Spleen (tissue), 11 donors: ENCODE results near the gene LRRC37A3. TPM values are rescaled to one million over a fixed set of nuclear protein-coding genes. Genes with fewer than 3 reads are reported as not detected.
A peak's percentile ranks its signal among the peaks of the same experiment; 100 is the strongest.
"Not testable (repeated sequence)": the region's sequence is repeated elsewhere in the genome, so short reads cannot be mapped to it uniquely, and the experiment has no call there.

ENCODE experiments used
- DNase-seq: peaks from one replicate; pipeline ENCODE4 v3.0.0-alpha.2; 2020
- H3K27ac ChIP-seq, 8 donors: fragments of 200-600 bp; sonication (generic) in 7 of 8; 1 replicate in 4 of 8; 2 replicates in 4 of 8; pipeline versions ENCODE4 v1.5.0 to v1.8.0; 2016 to 2021; ENCODE audit warnings: inconsistent platforms in 4 of 8, mild to moderate bottlenecking in 4 of 8, moderate library complexity in 1 of 8
- H3K27me3 ChIP-seq, 7 donors: fragments of 200-600 bp; sonication (generic) in 6 of 7; replicated peaks in 1 of 7; 1 replicate in 4 of 7; 2 replicates in 3 of 7; pipeline versions ENCODE4 v1.5.0 to v1.8.0; 2016 to 2021; ENCODE audit warnings: inconsistent platforms in 3 of 7, mild to moderate bottlenecking in 1 of 7
- H3K36me3 ChIP-seq, 6 donors: fragments of 200-600 bp; sonication (generic) in 5 of 6; 1 replicate in 4 of 6; 2 replicates in 2 of 6; pipeline versions ENCODE4 v1.5.0 to v1.8.0; 2016 to 2021; ENCODE audit warnings: inconsistent platforms in 2 of 6
- H3K4me1 ChIP-seq, 6 donors: fragments of 200-600 bp; sonication (generic) in 5 of 6; 1 replicate in 3 of 6; 2 replicates in 3 of 6; pipeline versions ENCODE4 v1.5.0 to v1.8.0; 2016 to 2021; ENCODE audit warnings: inconsistent platforms in 3 of 6
- H3K4me3 ChIP-seq, 8 donors: fragments of 200-600 bp; sonication (generic) in 7 of 8; 1 replicate in 4 of 8; 2 replicates in 4 of 8; pipeline versions ENCODE4 v1.5.0 to v1.8.0; 2016 to 2021; ENCODE audit warnings: inconsistent platforms in 4 of 8, mild to moderate bottlenecking in 4 of 8, moderate library complexity in 2 of 8
- H3K9me3 ChIP-seq, 8 donors: fragments of 200-600 bp; sonication (generic) in 7 of 8; 1 replicate in 4 of 8; 2 replicates in 4 of 8; pipeline versions ENCODE4 v1.5.0 to v1.8.0; 2016 to 2021; ENCODE audit warnings: inconsistent platforms in 4 of 8
- POLR2A ChIP-seq, 3 donors: fragments of 450-650 bp; IDR thresholded peaks; one replicate each; pipeline ENCODE4 v1.5.1; 2017; ENCODE audit warnings: antibody characterized with exemption in 3 of 3, mild to moderate bottlenecking in 1 of 3
- POLR2AphosphoS5 ChIP-seq, 3 donors: sonication (generic); formaldehyde crosslinking; IDR thresholded peaks; one replicate each; pipeline ENCODE4 v1.5.1; 2017; ENCODE audit warnings: antibody characterized with exemption in 3 of 3
- WGBS, 5 donors: extraction: QIAGEN DNeasy Blood & Tissue Kit in 3 of 5; methylation state at CpG; one replicate each; pipeline versions ENCODE4 v1.1.5 to v1.1.7; 2013 to 2018; 5-methylcytosine and 5-hydroxymethylcytosine counted together
- intact Hi-C: fragments of 100-400 bp; cut with DNase I; formaldehyde crosslinking; loops from one replicate; pipeline ENCODE4 v1.15.0; 2023; ENCODE audit warnings: low total_unique reads
- polyA plus RNA-seq, 3 donors: library from polyadenylated mRNA; stranded (reverse); fragments of 200-250 nt; gene quantifications; one replicate each; pipeline ENCODE4 v1.2.1, GENCODE V29; 2013
- total RNA-seq, 7 donors: library from RNA; depleted of rRNA in 3 of 7; stranded (reverse); fragments of >200 nt in 3 of 7; fragmentation: NEBNext Ultra II Directional in 4 of 7; extraction: Animal tissue kit (Norgen Biotek cat#: 25700) in 4 of 7; gene quantifications; one replicate each; pipeline versions ENCODE4 v1.1.0 to v1.2.1, GENCODE V29; 2016 to 2021
- TF ChIP-seq, protein P1 (sequence below), 11 experiments: fragments of 200-600 bp in 7 of 11; fragments of 450-650 bp in 4 of 11; sonication (generic) in 4 of 11; IDR thresholded peaks in 8 of 11; conservative IDR thresholded peaks in 3 of 11; 1 replicate in 7 of 11; 2 replicates in 4 of 11; pipeline versions ENCODE4 v1.4.0 to v1.8.0; 2016 to 2021; ENCODE audit warnings: antibody characterized with exemption in 11 of 11, inconsistent platforms in 4 of 11, mild to moderate bottlenecking in 1 of 11
- donor health status: healthy with polysubstance abuse.
- donor health status: DM: no; HTN: no; CAD: no; lungs with moderate emphysema.
- donor health status: DM: no; HTN: no; CAD: no.
- donor health status: Bipolar disorder and iron deficiency.
- donor health status: healthy.
- donor health status: DM: no; HTN: no; CAD: no.
- donor health status: DM: yes; HTN: yes; CAD: no.

LRRC37A3 gene
- total and polyA plus RNA-seq, 10 donors, result 1.8 to 44.8 (median 14.0) TPM

DNA sequence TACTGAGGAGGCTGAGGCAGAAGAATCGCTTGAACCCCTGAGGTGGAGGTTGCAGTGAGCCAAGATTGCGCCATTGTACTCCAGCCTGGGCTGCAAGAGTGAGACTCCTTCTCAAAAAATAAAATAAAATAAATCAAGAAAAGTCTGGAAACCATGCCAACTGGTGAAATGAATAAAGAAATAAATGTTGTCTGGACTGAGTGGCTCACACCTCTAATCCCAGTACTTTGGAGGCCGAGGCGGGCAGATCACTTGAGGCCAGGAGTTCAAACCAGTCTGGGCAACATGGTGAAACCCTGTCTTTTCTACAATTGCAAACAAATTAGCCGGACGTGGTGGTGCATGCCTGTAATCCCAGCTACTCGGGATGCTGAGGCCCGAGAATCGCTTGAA lies 744 bp upstream of the LRRC37A3 start:
- peaks cover 0 to 6% (median 0%) of the 10 kb centered on the region in 6 donors for H3K36me3 ChIP-seq
- intact Hi-C loops, result no loop called here

DNA sequence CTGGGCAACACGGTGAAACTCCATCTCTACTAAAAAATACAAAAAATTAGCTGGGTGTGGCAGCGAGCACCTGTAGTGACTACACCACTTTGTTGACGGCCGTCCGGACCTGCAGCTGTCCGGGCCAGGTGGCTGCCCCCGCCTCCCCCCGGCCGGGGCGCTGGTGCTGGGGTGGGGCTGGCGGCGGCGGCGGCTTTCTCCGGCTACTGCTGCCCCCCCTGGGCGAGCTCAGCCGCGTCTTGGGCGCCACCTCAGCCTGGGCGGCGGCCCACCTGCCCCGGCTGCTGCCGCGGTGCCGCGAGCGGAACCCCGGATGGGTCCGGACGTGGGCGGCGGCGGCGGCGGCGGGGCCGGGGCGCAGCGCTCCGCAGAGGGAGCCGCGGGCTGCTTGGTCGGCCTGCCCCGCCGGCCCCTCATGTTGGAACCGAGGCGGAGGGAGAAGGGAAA lies 413 bp downstream of the LRRC37A3 start:
- DNase-seq, result peak; percentile 93
- H3K4me1 ChIP-seq, result peaks cover 4 to 44% (median 25%) of the 10 kb centered on the region in 6 donors
- H3K36me3 ChIP-seq, H3K9me3 ChIP-seq, H3K27me3 ChIP-seq, intact Hi-C loops: not testable (repeated sequence)
- 0 to 2% (median 1%) methylated on average over 10 to 47 of the region's 47 CpGs for WGBS, 5 donors
- H3K4me3 ChIP-seq, result peak overlapping the region; percentile 27 to 79 (median 58)
- peak overlapping the region; percentile 80 to 99 (median 96) for H3K27ac ChIP-seq

More for the DNA sequence above, 744 bp upstream of the LRRC37A3 start:
- Histone ChIP-seq H3K4me3 (peak overlapping the region; percentile 27 to 79 (median 58)), H3K4me1 (peaks cover 4 to 45% (median 26%) of the 10 kb centered on the region in 6 donors), H3K27me3 (no peaks in the 10 kb centered on the region), H3K9me3 (no peaks in the 10 kb centered on the region), H3K27ac (peak overlapping the region; percentile 80 to 99 (median 96))
- DNase-seq, result peak; percentile 79
- TF ChIP-seq POLR2A (IDR thresholded peaks at IDR 0.05), result no peak
- no peak for TF ChIP-seq POLR2AphosphoS5 (IDR thresholded peaks at IDR 0.05)
- TF ChIP-seq, protein P1, sequence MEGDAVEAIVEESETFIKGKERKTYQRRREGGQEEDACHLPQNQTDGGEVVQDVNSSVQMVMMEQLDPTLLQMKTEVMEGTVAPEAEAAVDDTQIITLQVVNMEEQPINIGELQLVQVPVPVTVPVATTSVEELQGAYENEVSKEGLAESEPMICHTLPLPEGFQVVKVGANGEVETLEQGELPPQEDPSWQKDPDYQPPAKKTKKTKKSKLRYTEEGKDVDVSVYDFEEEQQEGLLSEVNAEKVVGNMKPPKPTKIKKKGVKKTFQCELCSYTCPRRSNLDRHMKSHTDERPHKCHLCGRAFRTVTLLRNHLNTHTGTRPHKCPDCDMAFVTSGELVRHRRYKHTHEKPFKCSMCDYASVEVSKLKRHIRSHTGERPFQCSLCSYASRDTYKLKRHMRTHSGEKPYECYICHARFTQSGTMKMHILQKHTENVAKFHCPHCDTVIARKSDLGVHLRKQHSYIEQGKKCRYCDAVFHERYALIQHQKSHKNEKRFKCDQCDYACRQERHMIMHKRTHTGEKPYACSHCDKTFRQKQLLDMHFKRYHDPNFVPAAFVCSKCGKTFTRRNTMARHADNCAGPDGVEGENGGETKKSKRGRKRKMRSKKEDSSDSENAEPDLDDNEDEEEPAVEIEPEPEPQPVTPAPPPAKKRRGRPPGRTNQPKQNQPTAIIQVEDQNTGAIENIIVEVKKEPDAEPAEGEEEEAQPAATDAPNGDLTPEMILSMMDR (IDR thresholded peaks at IDR 0.05 in 8 of 11, conservative IDR thresholded peaks at IDR 0.05 in 3 of 11), result no peak
- WGBS, 5 donors, result 77 to 90% (median 83%) methylated on average over 9 of the region's 9 CpGs

DNA sequence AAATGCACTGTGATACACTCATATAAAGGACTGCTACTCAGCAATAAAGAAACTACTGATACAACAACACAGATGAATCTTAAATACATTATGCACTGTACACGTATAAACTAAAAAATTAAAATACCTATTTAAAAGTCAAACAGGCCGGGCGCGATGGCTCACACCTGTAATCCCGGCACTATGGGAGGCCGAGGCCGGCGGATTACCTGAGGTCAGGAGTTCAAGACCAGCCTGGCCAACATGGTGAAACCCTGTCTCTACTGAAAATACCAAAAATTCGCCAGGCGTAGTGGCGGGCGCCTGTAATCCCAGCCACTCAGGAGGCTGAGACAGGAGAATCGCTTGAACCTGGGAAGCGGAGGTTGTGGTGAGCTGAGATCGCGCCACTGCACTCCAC lies 1.7 kb downstream of the LRRC37A3 start:
- H3K27ac ChIP-seq, H3K27me3 ChIP-seq, H3K9me3 ChIP-seq, DNase-seq, H3K36me3 ChIP-seq, intact Hi-C loops, H3K4me3 ChIP-seq: not testable (repeated sequence)
- peaks cover 4 to 31% (median 18%) of the 10 kb centered on the region in 6 donors for H3K4me1 ChIP-seq
- 93 to 97% (median 94%) methylated on average over 11 to 14 of the region's 16 CpGs for WGBS, 5 donors

DNA sequence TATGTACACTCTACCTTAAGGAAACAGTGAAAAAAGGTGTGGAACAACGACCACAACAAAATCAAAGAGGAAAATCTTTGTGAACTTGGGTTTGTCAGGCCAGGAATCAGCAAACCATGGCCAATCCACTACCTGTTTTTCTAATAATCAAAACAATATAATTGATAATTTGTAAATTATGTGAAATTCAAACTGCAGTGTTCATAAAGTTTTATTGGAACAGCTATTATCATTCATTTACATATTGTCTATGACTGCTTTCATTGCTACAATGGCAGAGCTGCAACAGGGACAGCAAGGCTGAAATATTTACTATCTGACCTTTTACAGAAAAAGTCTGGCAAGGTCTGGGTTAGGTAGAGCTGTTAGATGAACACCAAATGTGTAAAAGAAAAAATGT lies 4.0 kb downstream of the LRRC37A3 start:
- H3K4me3 ChIP-seq, H3K27ac ChIP-seq, intact Hi-C loops, H3K27me3 ChIP-seq, DNase-seq, H3K36me3 ChIP-seq, H3K9me3 ChIP-seq: not testable (repeated sequence)
- H3K4me1 ChIP-seq, result peaks cover 4 to 16% (median 10%) of the 10 kb centered on the region in 6 donors
- 71 to 91% (median 84%) methylated on average over 1 of the region's 1 CpG for WGBS, 5 donors

DNA sequence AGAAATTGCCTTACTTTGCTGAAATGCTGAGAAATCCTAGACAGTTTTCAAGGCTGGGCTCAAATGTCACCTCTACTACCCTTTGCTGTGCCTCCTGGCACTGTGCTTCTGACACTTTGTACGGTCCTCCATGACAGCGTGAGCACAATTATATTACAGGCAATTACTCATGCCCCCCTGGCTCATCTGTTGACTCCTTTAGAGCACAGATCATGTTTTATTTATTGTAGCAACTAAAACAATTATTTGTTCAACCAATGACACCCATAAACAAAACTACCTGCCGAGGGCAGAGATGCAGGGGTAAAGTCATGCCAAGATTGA lies 9.1 kb downstream of the LRRC37A3 start:
- H3K4me1 ChIP-seq, DNase-seq, H3K27ac ChIP-seq, H3K36me3 ChIP-seq, H3K27me3 ChIP-seq, H3K9me3 ChIP-seq, intact Hi-C loops, H3K4me3 ChIP-seq: not testable (repeated sequence)
- 90 to 97% (median 91%) methylated on average over 1 to 3 of the region's 3 CpGs for WGBS, 5 donors

DNA sequence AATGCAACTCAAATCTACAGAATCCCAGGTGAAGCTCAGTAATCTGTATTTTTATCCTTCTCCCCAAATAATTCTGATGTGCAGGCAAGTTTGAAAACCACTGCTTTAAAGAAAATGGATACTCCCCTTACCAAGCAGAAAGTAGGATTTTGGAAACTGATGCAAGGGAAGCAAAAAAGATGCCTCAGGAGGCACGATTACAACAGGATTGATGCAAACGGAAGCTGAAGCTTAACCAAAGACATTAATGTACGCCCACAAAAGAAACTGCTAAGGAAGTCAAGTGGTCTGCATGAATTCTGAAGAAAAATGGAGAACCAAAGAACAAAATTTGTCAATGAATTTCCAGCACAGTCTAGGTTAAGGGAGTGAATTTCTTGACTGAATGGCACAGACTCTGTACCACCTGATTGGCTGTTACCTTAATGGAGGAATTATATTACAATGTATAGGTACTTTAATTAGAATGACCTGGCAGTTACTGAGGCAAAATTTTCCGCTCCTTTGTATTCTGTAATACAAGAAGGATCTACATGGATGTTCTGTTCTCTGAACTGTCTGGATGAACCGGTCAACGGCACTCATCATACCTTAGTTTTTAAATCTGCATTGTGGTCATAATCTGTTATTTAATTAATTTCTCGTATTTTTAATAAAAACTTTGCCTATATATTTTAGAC lies 9.6 kb downstream of the LRRC37A3 start:
- H3K36me3 ChIP-seq, intact Hi-C loops, H3K4me3 ChIP-seq, H3K4me1 ChIP-seq, DNase-seq, H3K9me3 ChIP-seq, H3K27me3 ChIP-seq, H3K27ac ChIP-seq: not testable (repeated sequence)
- 58 to 75% (median 64%) methylated on average over 5 to 6 of the region's 7 CpGs for WGBS, 5 donors

DNA sequence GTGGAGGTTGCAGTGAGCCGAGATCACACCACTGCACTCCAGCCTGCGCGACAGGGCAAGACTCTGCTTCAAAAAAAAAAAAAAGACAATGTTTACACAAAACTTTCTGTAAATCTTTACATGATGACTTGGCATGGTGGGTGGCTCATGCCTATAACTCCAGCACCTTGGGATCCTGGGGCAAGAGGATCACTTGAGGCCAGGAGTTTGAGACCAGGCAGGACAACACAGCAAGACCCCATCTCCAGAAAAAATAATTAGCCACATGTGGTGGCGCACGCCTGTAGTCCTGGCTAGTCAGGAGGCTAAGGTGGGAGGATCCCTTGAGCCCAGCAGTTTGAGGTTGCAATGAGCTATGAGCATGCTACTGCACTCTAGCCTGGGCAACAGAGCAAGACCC lies 15.2 kb downstream of the LRRC37A3 start:
- H3K9me3 ChIP-seq, DNase-seq, intact Hi-C loops, H3K27me3 ChIP-seq, H3K4me1 ChIP-seq, H3K4me3 ChIP-seq, H3K36me3 ChIP-seq, H3K27ac ChIP-seq: not testable (repeated sequence)
- WGBS, 5 donors, result 96 to 100% (median 100%) methylated on average over 2 to 3 of the region's 5 CpGs

DNA sequence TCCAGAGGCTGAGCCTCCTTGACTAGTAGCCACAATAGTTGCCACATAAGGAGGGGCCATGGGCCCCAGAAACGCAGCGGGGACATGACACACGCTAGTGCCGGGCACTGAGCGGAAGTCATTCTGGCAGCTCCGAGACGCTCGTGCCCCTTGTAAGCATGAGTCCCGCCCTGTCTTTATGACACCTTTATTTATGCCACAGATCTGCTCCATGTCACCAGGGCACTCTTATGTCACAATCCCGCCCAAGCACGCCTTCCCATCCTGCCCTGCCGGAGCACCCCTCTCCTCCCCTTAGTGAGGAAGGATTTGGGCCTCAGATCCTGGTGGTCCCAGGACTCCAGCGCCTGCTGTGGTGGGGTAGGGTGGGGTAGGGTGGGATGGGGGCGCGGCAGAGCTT lies 22.1 kb downstream of the LRRC37A3 start:
- DNase-seq, result peak; percentile 61
- H3K9me3 ChIP-seq, intact Hi-C loops, H3K4me1 ChIP-seq, H3K27ac ChIP-seq, H3K4me3 ChIP-seq, H3K36me3 ChIP-seq, H3K27me3 ChIP-seq: not testable (repeated sequence)
- 93 to 99% (median 95%) methylated on average over 11 to 15 of the region's 15 CpGs for WGBS, 5 donors

DNA sequence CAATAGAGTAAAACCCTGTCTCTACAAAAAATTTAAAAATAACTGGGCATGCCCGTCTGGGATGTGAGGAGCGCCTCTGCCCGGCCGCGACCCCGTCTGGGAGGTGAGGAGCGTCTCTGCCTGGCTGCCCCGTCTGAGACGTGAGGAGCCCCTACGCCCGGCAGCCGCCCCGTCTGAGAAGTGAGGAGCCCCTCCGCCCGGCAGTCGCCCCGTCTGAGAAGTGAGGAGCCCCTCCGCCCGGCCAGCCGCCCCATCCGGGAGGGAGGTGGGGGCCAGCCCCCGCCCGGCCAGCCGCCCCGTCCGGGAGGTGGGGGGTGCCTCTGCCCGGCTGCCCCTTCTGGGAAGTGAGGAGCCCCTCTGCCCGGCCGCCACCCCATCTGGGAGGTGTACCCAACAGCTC lies 45.1 kb downstream of the LRRC37A3 start:
- peak; percentile 51 for DNase-seq
- H3K36me3 ChIP-seq, intact Hi-C loops, H3K4me3 ChIP-seq, H3K27ac ChIP-seq, H3K27me3 ChIP-seq, H3K4me1 ChIP-seq, H3K9me3 ChIP-seq: not testable (repeated sequence)
- WGBS, 5 donors, result 90 to 97% (median 96%) methylated on average over 20 to 29 of the region's 29 CpGs
